Stimulated activated CD8-positive, alpha-beta memory T cell treated with anti-CD3 and anti-CD28 coated beads, Interleukin-7, amount 100 ng/mL, for 1 hour (primary cell): Measurements from ENCODE around the gene ELAVL4.

Source experiments
- DNase-seq, 2 donors: peaks; one replicate each; pipeline ENCODE4 v3.0.0-alpha.2; 2020; ENCODE audit warnings: low read depth in 2 of 2

The ELAVL4 gene

GRCh38 chr1:50251702-50252101 lies 143.0 kb downstream of the ELAVL4 start:
- DNase-seq: no peak

GRCh38 chr1:50252196-50252595 lies 143.5 kb downstream of the ELAVL4 start:
- no peak for DNase-seq
